ENCODE results near the gene C1orf226.

GRCh38 chr1:162363823-162364222 lies 17.7 kb upstream of the C1orf226 start:
- TF ChIP-seq POLR2A (IDR thresholded peaks at IDR 0.05; ENCODE audit: extremely low read depth, insufficient read length) (no peak), CTCF (IDR thresholded peaks at IDR 0.05; ENCODE audit: low read depth, low read length) (no peak), MAX (IDR thresholded peaks at IDR 0.05; ENCODE audit: low read depth, low read length) (no peak), MYC (IDR thresholded peaks at IDR 0.05; ENCODE audit: low read depth, low read length) (no peak)
